ENCODE results near the gene CDCA5. TPM values are rescaled to one million over a fixed set of nuclear protein-coding genes. Genes with fewer than 3 reads are reported as not detected.

Gene CDCA5
- total RNA-seq, 1 donor from 2014 or later: 39.3 TPM

DNA sequence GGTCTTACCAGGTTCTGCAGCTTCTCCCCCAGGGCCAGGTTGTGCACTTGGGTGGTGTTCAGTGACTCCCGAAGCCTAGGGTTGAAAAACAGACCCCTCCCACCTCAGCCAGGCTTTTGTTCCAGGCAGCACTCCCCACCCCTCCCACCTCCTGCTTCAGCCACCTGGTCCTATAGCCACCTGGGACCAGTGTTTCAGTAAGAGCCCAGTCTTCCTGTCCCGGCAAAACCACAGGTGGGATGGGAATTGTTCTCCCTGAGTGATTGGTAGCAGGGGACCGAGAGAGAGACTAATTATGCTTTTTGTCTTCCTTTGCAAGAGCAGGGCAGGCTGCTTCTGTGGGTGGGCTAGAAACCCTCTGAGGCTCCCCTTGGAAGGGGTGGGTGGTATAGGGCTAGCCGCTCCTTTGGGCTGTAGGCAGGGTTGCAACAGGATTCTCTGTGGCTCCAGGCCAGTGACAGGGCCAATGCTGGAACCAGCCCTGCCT is 17.0 kb downstream of the CDCA5 start:
- H3K4me3 Mint-ChIP-seq: no peak overlapping the region
- no peak for DNase-seq (ENCODE audit: extremely low spot score, unreplicated experiment)
- no peaks in the 10 kb centered on the region for H3K9me3 Mint-ChIP-seq
- no peaks in the 10 kb centered on the region for H3K27me3 Mint-ChIP-seq
- no peaks in the 10 kb centered on the region for H3K36me3 Mint-ChIP-seq
- no peak for TF ChIP-seq CTCF (conservative IDR thresholded peaks at IDR 0.05)
- no peaks in the 10 kb centered on the region for H3K4me1 Mint-ChIP-seq (ENCODE audit: unreplicated experiment)
- no peak overlapping the region for H3K27ac Mint-ChIP-seq

GRCh38 chr11:65066315-65066714 is 17.5 kb downstream of the CDCA5 start:
- Mint-ChIP-seq H3K4me3 (no peak overlapping the region), H3K27ac (no peak overlapping the region), H3K27me3 (no peaks in the 10 kb centered on the region), H3K9me3 (no peaks in the 10 kb centered on the region), H3K36me3 (no peaks in the 10 kb centered on the region), H3K4me1 (ENCODE audit: unreplicated experiment) (no peaks in the 10 kb centered on the region)
- DNase-seq (ENCODE audit: extremely low spot score, unreplicated experiment): no peak
- TF ChIP-seq CTCF (conservative IDR thresholded peaks at IDR 0.05): no peak

DNA sequence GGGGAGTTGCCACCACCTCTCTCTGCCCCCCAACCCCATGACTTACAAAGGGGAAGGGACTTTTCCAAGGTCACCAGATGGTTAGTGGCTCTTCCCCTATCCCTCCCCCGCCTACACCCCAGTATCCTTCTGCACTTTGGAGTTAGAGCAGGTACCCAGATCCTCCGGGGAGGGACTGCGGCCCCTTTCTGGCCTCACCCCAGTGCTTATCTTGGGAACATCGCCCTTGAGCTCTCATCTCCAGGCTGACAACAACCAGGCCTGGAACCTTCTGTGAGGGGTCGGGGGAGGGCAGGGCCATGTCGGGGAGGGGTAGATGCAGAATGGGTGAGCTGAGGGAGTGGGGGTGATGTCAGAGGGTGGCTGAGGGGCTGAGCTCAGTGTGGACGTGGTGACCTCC is 18.0 kb downstream of the CDCA5 start:
- no peak overlapping the region for H3K27ac Mint-ChIP-seq
- H3K36me3 Mint-ChIP-seq: no peaks in the 10 kb centered on the region

GRCh38 chr11:65064847-65065240 is 19.0 kb downstream of the CDCA5 start:
- Mint-ChIP-seq H3K27ac (no peak overlapping the region), H3K27me3 (no peaks in the 10 kb centered on the region), H3K4me1 (ENCODE audit: unreplicated experiment) (no peaks in the 10 kb centered on the region), H3K4me3 (no peak overlapping the region), H3K9me3 (no peaks in the 10 kb centered on the region), H3K36me3 (no peaks in the 10 kb centered on the region)
- no peak for DNase-seq (ENCODE audit: extremely low spot score, unreplicated experiment)
- no peak for TF ChIP-seq CTCF (conservative IDR thresholded peaks at IDR 0.05)

More for the DNA sequence above, 18.0 kb downstream of the CDCA5 start:
- TF ChIP-seq CTCF (conservative IDR thresholded peaks at IDR 0.05): no peak
- H3K4me3 Mint-ChIP-seq: no peak overlapping the region
- no peak for DNase-seq (ENCODE audit: extremely low spot score, unreplicated experiment)
- no peaks in the 10 kb centered on the region for H3K27me3 Mint-ChIP-seq
- no peaks in the 10 kb centered on the region for H3K4me1 Mint-ChIP-seq (ENCODE audit: unreplicated experiment)
- no peaks in the 10 kb centered on the region for H3K9me3 Mint-ChIP-seq

DNA sequence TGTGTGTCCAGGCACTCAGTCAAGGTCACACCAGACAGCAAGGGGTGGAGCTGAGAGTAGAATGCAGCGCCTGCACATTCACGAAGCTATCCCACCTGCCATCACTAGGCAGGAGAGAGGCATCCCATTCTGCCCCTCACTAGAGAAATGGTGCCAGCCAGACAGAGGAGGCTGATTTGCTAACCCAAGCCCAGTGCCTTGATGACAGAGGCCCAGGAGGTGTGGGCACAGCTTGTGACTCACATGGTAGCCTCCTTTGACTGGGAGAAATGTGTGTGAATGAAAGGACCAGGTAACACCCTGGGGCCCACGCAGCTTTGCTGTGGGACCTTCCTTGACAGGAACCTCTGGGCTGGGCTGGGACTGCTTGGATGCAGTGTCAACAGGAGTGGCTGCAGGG is 20.3 kb downstream of the CDCA5 start:
- H3K27me3 Mint-ChIP-seq: no peaks in the 10 kb centered on the region
- H3K27ac Mint-ChIP-seq: no peak overlapping the region
- no peaks in the 10 kb centered on the region for H3K9me3 Mint-ChIP-seq
- H3K4me1 Mint-ChIP-seq (ENCODE audit: unreplicated experiment): no peaks in the 10 kb centered on the region
- no peak for TF ChIP-seq CTCF (conservative IDR thresholded peaks at IDR 0.05)
- H3K4me3 Mint-ChIP-seq: no peak overlapping the region
- no peaks in the 10 kb centered on the region for H3K36me3 Mint-ChIP-seq
- DNase-seq (ENCODE audit: extremely low spot score, unreplicated experiment): no peak

GRCh38 chr11:65060913-65061408 is 22.9 kb downstream of the CDCA5 start:
- Mint-ChIP-seq H3K27ac (no peak overlapping the region), H3K4me1 (ENCODE audit: unreplicated experiment) (no peaks in the 10 kb centered on the region), H3K4me3 (no peak overlapping the region), H3K36me3 (no peaks in the 10 kb centered on the region), H3K9me3 (no peaks in the 10 kb centered on the region), H3K27me3 (no peaks in the 10 kb centered on the region)
- DNase-seq (ENCODE audit: extremely low spot score, unreplicated experiment): no peak
- TF ChIP-seq CTCF (conservative IDR thresholded peaks at IDR 0.05): peak; percentile 46

Measured in type B pancreatic cell (in vitro differentiated cells).